ENCODE results near the gene HS3ST5. TPM values are rescaled to one million over a fixed set of nuclear protein-coding genes. Genes with fewer than 3 reads are reported as not detected.

Gene HS3ST5
- total RNA-seq, 2 donors from 2014 or later = 0.31 to 2.0 TPM

GRCh38 chr6:114364301-114364700 is 21.5 kb upstream of the HS3ST5 start:
- no peak overlapping the region for H3K4me3 Mint-ChIP-seq
- no peaks in the 10 kb centered on the region for H3K9me3 Mint-ChIP-seq
- TF ChIP-seq CTCF (conservative IDR thresholded peaks at IDR 0.05) = no peak
- peak; percentile 52 for DNase-seq
- no peaks in the 10 kb centered on the region for H3K27me3 Mint-ChIP-seq (ENCODE audit: insufficient read depth)
- 40 to 68% methylated on average over 1 of the region's 1 CpG for WGBS, 2 experiments (ENCODE audit: insufficient coverage in 1 of 2, insufficient read length in 1 of 2)
- no peaks in the 10 kb centered on the region for H3K27me3 ChIP-seq (ENCODE audit: control insufficient read depth, insufficient read depth, low read length, poor library complexity, severe bottlenecking)
- H3K9ac ChIP-seq (ENCODE audit: extremely low read depth, low read length, poor library complexity, severe bottlenecking) = no peak overlapping the region
- no peak overlapping the region for H3K27ac ChIP-seq (ENCODE audit: low read depth, low read length)
- peaks cover 3% of the 10 kb centered on the region for H3K4me1 ChIP-seq (ENCODE audit: control insufficient read depth, insufficient read depth, low read length)
- no peaks in the 10 kb centered on the region for H3K36me3 ChIP-seq (ENCODE audit: control insufficient read depth, insufficient read depth, low read length)
- H3K36me3 Mint-ChIP-seq (ENCODE audit: low read depth) = no peaks in the 10 kb centered on the region
- H3K4me1 Mint-ChIP-seq = peaks cover 15% of the 10 kb centered on the region
- H3K9me3 ChIP-seq (ENCODE audit: control insufficient read depth, low read length) = no peaks in the 10 kb centered on the region
- no peak overlapping the region for H3K4me3 ChIP-seq (ENCODE audit: low read length)
- no peak overlapping the region for H3K27ac Mint-ChIP-seq

GRCh38 chr6:114362957-114363356 is 20.1 kb upstream of the HS3ST5 start:
- DNase-seq = no peak

GRCh38 chr6:114362396-114362795 is 19.6 kb upstream of the HS3ST5 start:
- Mint-ChIP-seq H3K9me3 (no peaks in the 10 kb centered on the region), H3K27me3 (ENCODE audit: insufficient read depth) (no peaks in the 10 kb centered on the region), H3K36me3 (ENCODE audit: low read depth) (no peaks in the 10 kb centered on the region), H3K27ac (no peak overlapping the region), H3K4me3 (no peak overlapping the region), H3K4me1 (peaks cover 13% of the 10 kb centered on the region)
- 85 to 100% methylated on average over 3 to 4 of the region's 4 CpGs for WGBS, 2 experiments (ENCODE audit: insufficient coverage in 1 of 2, insufficient read length in 1 of 2)
- TF ChIP-seq CTCF (conservative IDR thresholded peaks at IDR 0.05) = no peak
- DNase-seq = no peak
- no peak overlapping the region for H3K9ac ChIP-seq (ENCODE audit: extremely low read depth, low read length, poor library complexity, severe bottlenecking)
- H3K4me3 ChIP-seq (ENCODE audit: low read length) = no peak overlapping the region
- H3K9me3 ChIP-seq (ENCODE audit: control insufficient read depth, low read length) = no peaks in the 10 kb centered on the region
- no peaks in the 10 kb centered on the region for H3K27me3 ChIP-seq (ENCODE audit: control insufficient read depth, insufficient read depth, low read length, poor library complexity, severe bottlenecking)
- H3K4me1 ChIP-seq (ENCODE audit: control insufficient read depth, insufficient read depth, low read length) = peaks cover 3% of the 10 kb centered on the region
- H3K27ac ChIP-seq (ENCODE audit: low read depth, low read length) = no peak overlapping the region
- H3K36me3 ChIP-seq (ENCODE audit: control insufficient read depth, insufficient read depth, low read length) = no peaks in the 10 kb centered on the region

More at GRCh38 chr6:114362957-114363356, 20.1 kb upstream of the HS3ST5 start:
- Mint-ChIP-seq H3K27me3 (ENCODE audit: insufficient read depth) (no peaks in the 10 kb centered on the region), H3K4me1 (peaks cover 13% of the 10 kb centered on the region), H3K27ac (no peak overlapping the region), H3K9me3 (no peaks in the 10 kb centered on the region), H3K4me3 (no peak overlapping the region), H3K36me3 (ENCODE audit: low read depth) (no peaks in the 10 kb centered on the region)
- H3K4me1 ChIP-seq (ENCODE audit: control insufficient read depth, insufficient read depth, low read length) = peaks cover 3% of the 10 kb centered on the region
- H3K9me3 ChIP-seq (ENCODE audit: control insufficient read depth, low read length) = no peaks in the 10 kb centered on the region
- H3K27ac ChIP-seq (ENCODE audit: low read depth, low read length) = no peak overlapping the region
- H3K9ac ChIP-seq (ENCODE audit: extremely low read depth, low read length, poor library complexity, severe bottlenecking) = no peak overlapping the region
- no peak overlapping the region for H3K4me3 ChIP-seq (ENCODE audit: low read length)
- no peaks in the 10 kb centered on the region for H3K36me3 ChIP-seq (ENCODE audit: control insufficient read depth, insufficient read depth, low read length)
- 89% methylated on average over 2 of the region's 2 CpGs; no CpG with 5 or more reads in 1 of the 2 experiments for WGBS, 2 experiments (ENCODE audit: insufficient coverage in 1 of 2, insufficient read length in 1 of 2)
- H3K27me3 ChIP-seq (ENCODE audit: control insufficient read depth, insufficient read depth, low read length, poor library complexity, severe bottlenecking) = no peaks in the 10 kb centered on the region
- no peak for TF ChIP-seq CTCF (conservative IDR thresholded peaks at IDR 0.05)

Measured in endodermal cell (in vitro differentiated cells).